Mesenteric fat pad (tissue), 1 donor: ENCODE results near the gene AFP. TPM values are rescaled to one million over a fixed set of nuclear protein-coding genes. Genes with fewer than 3 reads are reported as not detected.

Experiments
- DNase-seq: peaks from one replicate; pipeline ENCODE4 v3.0.0-alpha.2; 2020; ENCODE audit warnings: low spot score
- total RNA-seq: library from RNA; stranded (reverse); fragmentation: NEBNext Ultra II Directional; extraction: Animal tissue kit (Norgen Biotek cat#: 25700); gene quantifications from one replicate; pipeline ENCODE4 v1.2.1, GENCODE V29; 2021
- donor health status: DM: yes; HTN: yes; CAD: no.

Gene AFP
- total RNA-seq, 1 donor from 2014 or later = not detected

DNA sequence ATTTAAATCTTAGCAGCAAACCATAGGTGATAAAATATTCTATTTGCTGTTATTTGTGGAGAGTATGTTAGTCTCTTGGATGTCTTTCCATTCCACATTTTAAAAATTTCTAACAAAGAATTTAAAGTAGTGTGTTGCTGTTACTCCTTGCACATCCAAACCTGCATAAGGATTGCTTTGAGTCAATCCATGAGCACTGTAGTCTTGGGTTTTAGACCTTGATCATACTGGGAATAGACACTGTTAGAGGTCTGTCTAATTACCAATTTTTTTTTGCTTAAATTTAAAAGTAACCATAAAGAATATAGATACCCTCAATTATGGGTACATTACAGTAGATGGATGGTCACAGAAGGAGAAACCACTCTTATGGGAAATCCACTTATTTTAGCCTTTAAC, 1.5 kb downstream of the AFP start:
- no peak for DNase-seq

- DNase-seq = no peak
These were observed 2.0 kb downstream of the AFP start for GRCh38 chr4:73438048-73438447.

- DNase-seq = no peak
These were observed 2.7 kb downstream of the AFP start for GRCh38 chr4:73438582-73439215.

DNA sequence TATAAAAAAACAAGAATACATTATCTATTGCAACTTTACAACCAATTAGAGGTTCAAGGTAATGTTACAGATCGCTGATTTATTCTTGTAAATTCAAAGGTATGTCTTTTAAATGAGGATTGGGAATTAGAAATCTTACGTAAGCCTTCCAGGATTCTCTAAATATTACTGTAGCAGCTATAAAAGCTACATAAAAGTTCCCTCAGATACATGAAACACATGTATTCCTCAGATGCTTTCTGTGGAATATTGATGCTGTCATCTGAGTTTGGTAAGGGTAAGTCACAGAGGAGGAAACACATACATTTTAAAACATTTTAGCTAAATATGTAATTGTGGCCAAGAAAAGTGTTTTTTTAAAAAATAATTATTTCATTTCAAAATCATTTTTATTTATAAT, 3.4 kb downstream of the AFP start:
- no peak for DNase-seq

DNA sequence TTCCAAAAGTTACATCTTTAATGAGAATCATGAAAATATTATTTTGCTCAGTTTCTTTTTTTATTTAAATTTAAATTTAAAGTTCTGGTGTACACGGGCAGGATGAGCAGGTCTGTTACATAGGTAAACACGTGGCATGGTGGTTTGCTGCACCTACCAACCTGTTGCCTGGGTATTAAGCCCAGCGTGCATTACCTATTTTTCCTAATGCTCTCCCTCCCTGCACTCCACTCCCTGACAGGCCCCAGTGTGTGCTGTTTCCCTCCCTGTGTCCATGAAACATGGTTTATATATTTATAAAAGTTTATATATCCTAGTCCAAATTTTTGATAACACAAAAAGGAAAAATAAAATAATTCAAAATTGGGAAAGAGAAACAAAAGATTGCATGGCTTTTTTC, 4.0 kb downstream of the AFP start:
- DNase-seq = no peak

DNA sequence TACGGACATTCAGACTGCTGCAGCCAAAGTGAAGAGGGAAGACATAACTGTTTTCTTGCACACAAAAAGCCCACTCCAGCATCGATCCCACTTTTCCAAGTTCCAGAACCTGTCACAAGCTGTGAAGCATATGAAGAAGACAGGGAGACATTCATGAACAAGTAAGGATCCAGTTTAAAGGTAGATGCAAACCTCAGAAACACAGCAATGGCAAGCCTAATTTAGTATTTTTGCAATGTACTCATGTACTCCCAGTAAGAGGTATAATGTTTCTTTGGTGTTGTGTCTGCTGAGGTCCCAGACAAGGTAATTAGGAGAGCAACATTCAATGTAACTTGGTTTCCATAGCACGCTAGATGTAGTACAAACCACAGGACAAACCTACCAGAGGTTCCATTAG, 4.6 kb downstream of the AFP start:
- DNase-seq = no peak

DNA sequence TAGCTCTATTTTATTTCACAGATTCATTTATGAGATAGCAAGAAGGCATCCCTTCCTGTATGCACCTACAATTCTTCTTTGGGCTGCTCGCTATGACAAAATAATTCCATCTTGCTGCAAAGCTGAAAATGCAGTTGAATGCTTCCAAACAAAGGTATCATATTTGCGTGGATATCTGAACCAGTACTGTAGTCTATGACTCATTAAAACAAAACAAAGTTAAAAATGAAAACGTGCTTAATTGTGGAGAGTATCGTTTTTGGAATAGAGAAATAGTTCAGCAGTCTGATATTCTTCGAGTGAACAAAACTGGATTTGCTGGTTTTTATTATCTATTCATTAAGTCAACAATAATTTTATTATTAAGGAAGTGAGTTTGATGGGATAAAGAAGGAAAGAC, 6.3 kb downstream of the AFP start:
- DNase-seq = no peak

GRCh38 chr4:73443224-73443623, 7.2 kb downstream of the AFP start:
- DNase-seq = no peak

DNA sequence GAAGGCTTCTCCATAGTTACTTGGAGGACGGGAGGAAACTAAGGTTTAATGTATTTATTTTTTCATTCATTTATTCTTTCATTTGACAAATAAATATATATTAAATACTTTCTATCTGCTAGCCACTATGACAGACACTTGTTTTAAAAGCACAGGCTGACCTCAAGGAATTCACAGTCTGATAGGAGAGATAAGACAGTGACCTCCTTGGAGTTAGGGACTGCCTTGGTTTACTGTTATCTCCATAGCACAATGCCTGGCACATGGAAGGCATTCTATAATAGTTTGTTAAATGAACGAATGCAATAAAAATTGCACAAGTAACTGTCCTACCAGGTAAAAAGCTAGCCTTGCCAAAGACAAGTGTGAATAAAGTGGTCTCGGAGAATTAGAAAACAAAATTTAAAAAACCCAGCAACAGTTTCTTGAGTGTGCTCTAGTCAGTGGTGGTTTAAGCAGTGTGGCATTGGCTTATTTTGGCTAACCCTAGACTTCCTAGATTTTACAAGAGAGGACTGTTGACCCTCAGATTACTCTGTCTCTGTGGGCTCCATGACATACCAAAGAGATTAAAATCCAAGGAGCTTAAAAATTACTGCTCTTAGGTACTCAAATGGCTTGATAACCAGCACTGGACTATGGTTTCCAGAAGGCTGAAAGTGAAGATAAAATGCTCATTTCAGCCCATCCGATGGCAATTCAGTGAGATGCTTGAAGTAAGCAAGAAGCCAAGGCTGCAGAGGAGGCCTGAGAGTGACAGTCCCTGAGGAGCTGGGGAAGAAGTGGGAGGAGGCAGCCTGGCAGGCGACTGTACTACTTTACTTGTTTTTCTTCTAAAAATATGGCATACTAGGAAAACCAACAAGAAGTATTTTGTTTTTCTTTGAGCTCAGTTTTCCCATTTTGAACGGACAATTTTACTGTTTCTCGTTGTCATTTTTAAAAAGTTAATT, 9.6 kb downstream of the AFP start:
- DNase-seq = no peak

GRCh38 chr4:73446336-73446938, 10.4 kb downstream of the AFP start:
- DNase-seq = no peak

- no peak for DNase-seq
These were observed 11.7 kb downstream of the AFP start for GRCh38 chr4:73447671-73448070.

GRCh38 chr4:73448448-73449203, 12.6 kb downstream of the AFP start:
- no peak for DNase-seq

- no peak for DNase-seq
These were observed 14.5 kb downstream of the AFP start for GRCh38 chr4:73450398-73451004.

DNA sequence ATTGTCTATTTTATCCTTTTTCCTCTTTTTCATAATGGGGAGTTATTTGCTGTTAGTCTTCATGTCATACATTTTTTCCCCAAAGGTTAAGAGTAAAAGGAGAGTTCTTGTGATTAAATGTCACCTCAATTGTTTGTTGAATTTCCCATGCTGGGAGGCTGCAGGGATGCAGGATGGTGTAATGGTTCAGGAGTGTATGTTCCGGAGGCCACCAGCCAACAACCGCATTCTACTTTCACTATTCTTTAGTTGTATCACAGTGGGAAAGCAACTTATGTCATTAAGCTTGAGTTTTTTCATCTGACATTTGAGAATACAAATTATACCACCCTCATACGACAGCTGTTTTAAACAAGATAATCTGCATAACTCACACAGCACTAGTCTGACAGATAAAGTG, 15.4 kb downstream of the AFP start:
- no peak for DNase-seq

DNA sequence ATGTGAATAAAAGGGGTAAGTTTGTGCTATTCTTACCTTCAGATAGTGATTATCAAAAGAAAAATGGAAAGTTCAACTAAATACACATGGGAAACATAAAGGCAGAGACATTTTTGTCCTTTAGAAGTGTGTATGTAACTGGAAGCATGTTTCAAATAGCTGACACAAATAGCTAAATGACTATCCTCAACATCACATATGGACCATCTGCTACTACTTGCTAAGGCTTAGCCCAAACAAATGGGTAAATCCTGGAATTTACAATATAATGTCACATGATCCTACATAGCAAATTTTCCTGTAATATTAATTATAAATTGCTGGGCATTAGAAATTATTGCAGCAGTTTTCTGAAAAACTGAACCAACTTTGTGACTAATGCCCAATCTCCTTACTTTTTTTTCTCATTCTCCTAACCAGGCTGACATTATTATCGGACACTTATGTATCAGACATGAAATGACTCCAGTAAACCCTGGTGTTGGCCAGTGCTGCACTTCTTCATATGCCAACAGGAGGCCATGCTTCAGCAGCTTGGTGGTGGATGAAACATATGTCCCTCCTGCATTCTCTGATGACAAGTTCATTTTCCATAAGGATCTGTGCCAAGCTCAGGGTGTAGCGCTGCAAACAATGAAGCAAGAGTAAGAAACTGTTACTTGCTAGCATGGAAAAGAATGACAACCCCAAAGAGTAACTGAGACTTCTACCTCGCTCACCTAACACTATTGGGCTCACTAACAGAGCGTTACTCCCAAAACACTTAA, 16.1 kb downstream of the AFP start:
- no peak for DNase-seq

GRCh38 chr4:73452953-73453700, 17.1 kb downstream of the AFP start:
- no peak for DNase-seq

- DNase-seq = no peak
These were observed 17.6 kb downstream of the AFP start for GRCh38 chr4:73453701-73454005.

DNA sequence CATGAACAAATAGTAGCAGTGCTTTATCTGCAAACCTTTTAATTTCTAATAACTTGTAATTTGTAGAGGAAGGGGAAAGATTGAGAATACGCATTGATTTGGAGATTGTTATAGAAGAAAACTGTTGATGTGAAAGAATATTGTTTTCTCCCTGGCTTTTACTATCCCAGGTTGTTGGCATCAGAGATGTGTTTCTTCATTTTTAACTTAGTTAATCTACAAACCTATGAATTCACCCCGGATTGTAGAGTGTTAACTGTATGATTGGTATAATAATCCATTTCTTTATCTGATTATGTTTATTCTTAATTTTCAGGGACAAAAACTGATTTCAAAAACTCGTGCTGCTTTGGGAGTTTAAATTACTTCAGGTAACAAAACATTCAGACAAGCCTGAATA, 18.9 kb downstream of the AFP start:
- no peak for DNase-seq

- DNase-seq = no peak
These were observed 20.4 kb downstream of the AFP start for GRCh38 chr4:73456177-73457022.
